ENCODE data around the gene GPSM1. TPM values are rescaled to one million over a fixed set of nuclear protein-coding genes. Genes with fewer than 3 reads are reported as not detected.

Gene GPSM1
- total RNA-seq, 1 donor from 2014 or later: 69.0 TPM

DNA sequence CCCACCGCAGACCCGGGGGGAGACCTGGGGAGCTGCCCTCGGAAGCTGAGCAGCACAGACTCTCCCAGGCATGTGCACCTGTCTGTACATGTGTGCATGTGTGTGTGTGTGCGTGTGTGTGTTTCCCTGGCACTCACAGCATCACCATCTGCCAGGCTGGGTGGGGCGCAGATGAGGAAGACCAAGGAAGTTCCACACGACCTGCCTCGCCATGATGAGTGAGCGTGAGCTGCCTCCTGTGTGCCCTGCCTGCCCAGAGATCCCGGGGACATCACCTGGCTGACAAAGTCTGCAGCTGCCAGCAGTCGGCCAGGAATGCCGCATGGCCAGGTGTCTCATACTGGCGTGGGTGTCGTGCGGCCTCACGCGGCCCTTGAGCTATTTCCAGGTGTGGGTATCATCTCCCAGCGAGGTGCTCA is 4.0 kb upstream of the GPSM1 start:
- Histone ChIP-seq H3K4me1 (peaks cover 37% of the 10 kb centered on the region), H3K27ac (replicated peaks) (no peak overlapping the region), H3K9me3 (replicated peaks) (peaks cover 17% of the 10 kb centered on the region), H3K27me3 (ENCODE audit: low read depth) (no peaks in the 10 kb centered on the region), H3K4me3 (no peak overlapping the region), H3K36me3 (no peaks in the 10 kb centered on the region)
- intact Hi-C loops (cut with micrococcal nuclease): no loop called here
- no peak for TF ChIP-seq CTCF (IDR thresholded peaks at IDR 0.05; ENCODE audit: borderline replicate concordance)
- DNase-seq: no peak

DNA sequence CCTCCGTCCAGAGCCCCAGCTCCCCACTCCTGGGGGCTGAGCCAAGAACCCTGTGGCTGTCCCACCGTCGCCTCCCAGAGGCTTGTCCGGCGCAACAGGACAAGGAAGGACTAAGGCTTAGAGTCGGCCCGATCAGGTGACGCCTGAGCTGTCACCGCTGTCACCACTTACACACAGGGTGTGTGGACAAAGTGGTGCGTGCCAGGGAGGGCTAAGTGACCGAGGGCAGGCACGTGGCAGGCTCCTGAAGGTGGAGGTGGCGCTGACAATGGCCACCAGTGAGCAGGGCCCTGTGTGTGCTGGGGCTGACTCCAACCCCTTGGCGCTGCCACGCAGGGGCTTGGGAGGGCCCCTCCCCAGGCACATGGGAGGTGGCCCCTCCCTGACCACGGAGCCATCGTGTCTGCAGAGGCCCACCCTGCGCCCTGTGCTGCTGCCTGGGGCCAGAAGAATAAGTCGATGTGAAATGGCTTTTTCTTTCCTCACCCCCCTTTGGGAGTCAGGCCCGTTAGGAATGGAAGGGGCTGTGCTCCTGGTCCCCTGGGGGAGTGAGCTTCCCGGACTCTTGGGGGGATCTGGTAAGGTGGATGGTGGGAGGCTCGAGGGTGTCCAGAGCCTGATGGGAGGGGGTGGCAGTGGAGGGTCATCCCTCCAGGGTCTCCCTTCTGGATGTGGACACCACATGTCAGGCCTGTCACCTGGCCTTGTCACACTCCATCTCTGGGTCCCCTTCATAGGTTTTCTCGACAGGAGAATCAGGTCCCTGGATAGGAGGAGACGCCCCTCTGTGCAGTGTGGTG is 2.6 kb upstream of the GPSM1 start:
- H3K27ac ChIP-seq (replicated peaks): peak overlapping the region; percentile 81

GRCh38 chr9:136325358-136325757 is 2.0 kb upstream of the GPSM1 start:
- H3K4me3 ChIP-seq: no peak overlapping the region
- H3K9me3 ChIP-seq (replicated peaks): peaks cover 12% of the 10 kb centered on the region
- DNase-seq: no peak
- TF ChIP-seq CTCF (IDR thresholded peaks at IDR 0.05; ENCODE audit: borderline replicate concordance): no peak
- peak overlapping the region; percentile 81 for H3K27ac ChIP-seq (replicated peaks)
- no peaks in the 10 kb centered on the region for H3K27me3 ChIP-seq (ENCODE audit: low read depth)
- no peaks in the 10 kb centered on the region for H3K36me3 ChIP-seq
- intact Hi-C loops (cut with micrococcal nuclease): no loop called here
- peaks cover 57% of the 10 kb centered on the region for H3K4me1 ChIP-seq

More for the DNA sequence above, 2.6 kb upstream of the GPSM1 start:
- H3K4me1 ChIP-seq: peaks cover 50% of the 10 kb centered on the region
- peak; percentile 22 for TF ChIP-seq CTCF (IDR thresholded peaks at IDR 0.05; ENCODE audit: borderline replicate concordance)
- H3K4me3 ChIP-seq: no peak overlapping the region
- DNase-seq: peak; percentile 81
- intact Hi-C loops (cut with micrococcal nuclease): no loop called here
- H3K27me3 ChIP-seq (ENCODE audit: low read depth): no peaks in the 10 kb centered on the region
- H3K9me3 ChIP-seq (replicated peaks): peaks cover 17% of the 10 kb centered on the region
- no peaks in the 10 kb centered on the region for H3K36me3 ChIP-seq

GRCh38 chr9:136326061-136326760 is 1.1 kb upstream of the GPSM1 start:
- Histone ChIP-seq H3K27ac (replicated peaks) (peak overlapping the region; percentile 81), H3K27me3 (ENCODE audit: low read depth) (no peaks in the 10 kb centered on the region), H3K4me1 (peaks cover 62% of the 10 kb centered on the region), H3K9me3 (replicated peaks) (peaks cover 6% of the 10 kb centered on the region), H3K36me3 (no peaks in the 10 kb centered on the region), H3K4me3 (no peak overlapping the region)
- no peak for TF ChIP-seq CTCF (IDR thresholded peaks at IDR 0.05; ENCODE audit: borderline replicate concordance)
- no peak for DNase-seq
- intact Hi-C loops (cut with micrococcal nuclease): no loop called here

- Histone ChIP-seq H3K36me3 (no peaks in the 10 kb centered on the region), H3K4me3 (peak overlapping the region; percentile 87), H3K4me1 (peaks cover 62% of the 10 kb centered on the region), H3K9me3 (replicated peaks) (no peaks in the 10 kb centered on the region), H3K27me3 (ENCODE audit: low read depth) (no peaks in the 10 kb centered on the region), H3K27ac (replicated peaks) (peak overlapping the region; percentile 81)
- DNase-seq: no peak
- intact Hi-C loops (cut with micrococcal nuclease): no loop called here
- TF ChIP-seq CTCF (IDR thresholded peaks at IDR 0.05; ENCODE audit: borderline replicate concordance): no peak
Measured at GRCh38 chr9:136326761-136327303, 507 bp upstream of the GPSM1 start.

Data from left ventricle myocardium inferior (tissue), 1 donor.